Umbilical cord (tissue), 2 donors: ENCODE results near the gene TSFM. TPM values are rescaled to one million over a fixed set of nuclear protein-coding genes. Genes with fewer than 3 reads are reported as not detected.
"Not testable (repeated sequence)": the region's sequence is repeated elsewhere in the genome, so short reads cannot be mapped to it uniquely, and the experiment has no call there.

Experiments
- DNase-seq: peaks from one replicate; pipeline ENCODE4 v3.0.0-alpha.2; 2015; ENCODE audit warnings: low spot score
- total RNA-seq: library from RNA; depleted of rRNA; stranded (reverse); fragments of >200 nt; gene quantifications from one replicate; pipeline ENCODE4 v1.2.3, GENCODE V29; 2014; ENCODE audit warnings: low replicate concordance; ENCODE audit not compliant: insufficient read depth

The TSFM gene
- total RNA-seq, 1 donor from 2014 or later: 7.0 TPM

DNA sequence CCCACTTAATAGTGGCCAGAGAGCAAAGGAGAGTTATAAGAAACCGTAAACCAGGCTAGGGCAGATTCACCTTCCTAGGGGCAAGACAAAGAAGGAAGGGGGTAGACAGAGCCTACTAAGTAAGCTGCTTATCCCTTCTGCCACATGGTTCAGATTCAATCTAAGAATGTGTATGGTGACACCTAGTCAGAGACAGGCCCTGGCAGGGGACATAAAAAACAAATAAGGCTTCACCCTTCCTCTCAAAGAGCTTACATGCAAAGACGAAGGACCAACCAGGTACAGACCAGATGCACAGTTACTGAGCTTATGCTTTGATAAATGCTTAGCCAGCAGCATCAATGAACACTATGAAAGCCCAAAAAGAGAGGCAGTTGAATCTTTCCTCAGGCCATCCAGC is 20.1 kb upstream of the TSFM start:
- no peak for DNase-seq

DNA sequence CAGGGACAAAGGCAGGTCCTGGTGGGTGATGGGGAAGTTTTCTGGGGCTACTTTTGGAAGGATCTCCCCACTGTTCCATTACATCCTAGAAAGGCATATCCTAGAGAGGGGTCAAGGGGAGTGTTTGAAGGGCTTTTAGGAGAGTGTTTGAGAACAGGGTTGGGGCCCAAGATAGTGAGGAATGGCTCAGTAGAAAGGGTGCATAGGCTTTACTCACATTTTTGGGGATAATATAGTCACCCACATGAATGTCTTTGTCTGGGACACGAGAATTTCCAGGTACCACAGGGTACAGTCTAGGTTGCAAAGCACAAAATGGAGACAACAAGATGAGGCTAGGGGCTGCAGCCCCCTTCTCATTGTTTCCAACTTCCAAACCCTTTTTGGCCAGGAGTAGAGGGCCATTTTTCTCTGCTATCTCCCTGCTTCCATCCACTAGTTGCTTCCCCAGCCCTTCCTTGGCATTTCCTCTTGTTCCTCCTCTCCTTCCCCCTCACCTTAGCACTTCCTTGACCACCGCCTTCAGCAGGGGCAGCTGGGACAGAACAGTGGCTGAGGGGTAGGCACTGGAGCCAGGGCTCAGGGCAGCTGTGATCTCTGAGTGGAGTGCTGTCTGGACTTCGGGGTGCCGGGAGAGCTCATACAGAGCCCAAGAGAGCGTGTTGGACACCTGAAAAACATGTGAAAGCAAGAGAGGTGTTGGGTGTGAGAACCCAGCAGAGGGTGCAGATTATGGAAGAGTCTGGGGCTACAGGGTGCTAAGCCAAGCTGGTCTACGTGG is 18.5 kb upstream of the TSFM start:
- no peak for DNase-seq

DNA sequence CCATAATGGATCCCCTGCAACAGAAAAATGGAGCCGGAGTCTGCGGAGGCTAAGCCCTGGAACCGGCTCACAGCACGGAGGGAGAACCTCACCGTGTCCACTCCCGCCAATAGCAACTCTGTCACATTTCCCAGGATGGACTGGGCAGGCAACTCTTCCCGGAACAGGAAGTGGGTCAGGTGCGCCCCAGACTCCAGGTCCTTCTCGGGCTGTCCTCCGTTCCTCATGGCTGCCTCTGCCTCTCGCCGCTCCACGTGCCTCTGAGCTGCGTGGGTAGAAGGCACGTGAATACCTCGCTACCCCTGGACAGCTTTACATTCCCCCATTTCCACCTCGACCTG is 18.0 kb upstream of the TSFM start:
- no peak for DNase-seq

DNA sequence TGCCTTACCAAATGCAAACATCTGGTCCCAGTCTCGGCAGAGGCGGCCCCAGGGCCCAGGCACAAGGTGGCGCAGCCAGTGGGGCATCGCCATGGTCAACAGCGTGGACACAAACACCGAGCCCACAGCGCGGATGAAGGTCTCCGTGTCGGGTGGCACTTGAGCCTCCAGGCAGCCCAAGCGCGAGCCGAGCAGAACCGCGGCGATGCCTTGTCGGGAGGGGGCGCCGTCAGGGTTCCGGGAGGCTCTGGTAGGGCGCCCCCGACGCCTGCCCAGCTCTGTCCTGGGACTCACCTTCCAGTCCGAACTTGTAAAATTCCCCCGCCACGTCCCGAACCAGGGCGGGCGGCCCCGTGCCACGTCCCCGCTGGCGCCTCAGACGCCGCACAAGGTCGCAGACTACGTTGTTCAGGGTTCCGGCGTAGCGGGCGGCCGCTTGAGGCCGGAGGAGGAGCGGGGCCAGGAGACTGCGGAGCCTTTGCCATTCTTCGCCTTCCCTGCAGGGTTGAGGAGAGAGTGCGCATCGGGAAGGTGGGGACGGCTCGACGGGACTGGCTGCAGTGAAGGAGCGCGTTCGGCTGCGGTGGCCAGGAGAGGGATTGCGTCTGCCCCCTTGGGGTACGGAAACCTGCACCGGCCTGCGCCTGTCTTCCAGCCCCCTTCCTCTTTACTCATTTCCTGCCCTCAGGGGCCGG is 17.4 kb upstream of the TSFM start:
- peak; percentile 17 for DNase-seq

DNA sequence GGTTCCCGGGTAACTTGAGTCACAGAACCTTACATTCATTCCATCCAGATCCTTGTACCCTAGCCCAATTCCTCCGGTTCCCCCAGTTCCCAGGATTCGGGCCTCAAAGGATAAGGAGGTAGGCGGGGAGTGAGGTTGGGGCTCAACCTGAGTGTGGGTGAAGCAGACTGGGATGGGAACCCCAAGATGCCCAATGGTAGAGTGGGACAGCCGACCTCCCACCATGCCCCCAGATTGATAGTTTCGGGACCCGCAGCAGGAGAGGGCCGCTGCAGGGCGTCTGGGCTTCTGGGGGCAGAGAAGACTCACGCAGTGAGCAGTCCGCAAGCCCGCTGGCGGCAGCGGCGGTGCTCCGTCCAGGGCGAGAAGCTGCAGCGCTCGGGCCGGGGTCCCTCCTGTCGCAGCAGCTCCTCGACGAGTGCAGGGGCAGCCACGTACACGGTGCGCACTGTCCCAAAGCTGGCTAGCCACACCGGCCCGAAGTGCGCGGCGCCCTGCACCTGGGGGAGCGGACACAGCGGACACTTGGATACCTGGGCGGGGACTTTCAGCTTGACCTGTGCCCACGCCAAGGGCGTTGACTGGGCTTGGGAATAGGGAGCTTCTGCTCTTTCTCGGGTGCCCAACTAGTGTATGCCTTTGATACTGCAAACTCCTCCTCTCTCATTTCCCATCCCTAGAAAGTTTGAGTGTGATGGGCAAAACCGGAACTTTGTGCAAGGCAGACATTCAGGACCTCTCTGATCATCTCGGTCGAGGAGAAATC is 16.7 kb upstream of the TSFM start:
- peak; percentile 9 for DNase-seq

DNA sequence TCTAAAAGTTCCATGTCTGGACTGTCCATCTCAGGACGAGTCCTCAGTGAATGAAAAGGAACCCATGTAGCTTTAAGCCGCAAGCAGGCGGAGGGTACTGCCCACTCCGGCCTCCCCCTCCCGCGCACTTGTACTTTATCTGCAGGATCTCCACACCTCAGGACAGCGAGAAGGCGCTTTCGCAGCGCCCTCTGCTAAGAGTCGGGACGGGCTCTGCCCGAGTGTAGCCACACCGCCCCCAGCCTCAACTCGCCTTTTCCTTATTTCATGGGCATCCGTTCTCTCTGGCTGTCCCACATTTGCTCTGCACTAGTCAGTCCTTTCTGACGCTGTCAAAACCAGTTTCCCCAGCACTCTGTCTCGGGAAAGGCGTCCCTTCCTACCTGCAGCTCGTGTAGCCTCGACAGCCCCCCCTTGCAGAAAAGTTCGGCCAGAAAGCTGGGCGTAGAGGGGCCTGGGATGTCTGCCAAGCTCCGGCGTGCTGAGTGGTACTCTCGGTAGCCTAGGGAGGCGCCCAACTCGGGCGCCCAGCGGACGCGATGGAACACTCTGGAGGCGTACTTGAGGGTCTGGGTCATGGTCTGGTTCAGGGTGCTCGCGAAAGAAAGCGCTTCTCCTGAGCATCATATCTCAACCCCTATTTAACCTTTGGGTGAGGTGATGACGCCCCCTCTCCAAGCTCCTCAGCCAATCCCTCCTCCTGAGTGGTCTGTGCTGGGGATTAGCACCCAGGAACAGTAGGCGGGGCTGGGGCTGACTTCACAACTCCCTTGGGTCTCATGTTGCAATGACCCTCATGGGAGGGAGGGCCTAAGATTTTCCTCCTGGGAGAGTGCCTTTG is 15.9 kb upstream of the TSFM start, which contains the start of gene CYP27B1:
CYP27B1 (minus strand) TSS at position 615 of the 841 bp plus-strand sequence; CDS start at position 578, 37 bp downstream.
- DNase-seq: peak; percentile 9

DNA sequence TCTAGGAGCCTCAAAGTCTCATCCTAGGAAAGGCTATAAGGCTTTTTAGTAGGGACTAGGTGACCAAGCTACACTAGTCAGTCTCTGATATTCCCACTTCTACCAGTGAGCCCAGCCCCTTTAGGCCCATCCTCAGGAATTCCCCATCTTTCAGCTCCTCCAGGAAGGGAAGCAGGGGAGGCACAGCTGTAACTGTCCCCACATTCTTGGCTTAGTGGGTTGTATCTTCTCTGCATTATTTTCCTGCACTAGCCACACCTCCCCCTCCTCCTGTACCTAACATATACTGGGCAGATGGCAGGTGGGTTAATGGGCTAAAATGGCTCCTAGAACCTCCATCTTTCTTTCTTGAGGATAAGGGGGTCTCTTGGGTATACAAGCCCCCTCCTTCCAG is 15.3 kb upstream of the TSFM start:
- no peak for DNase-seq

DNA sequence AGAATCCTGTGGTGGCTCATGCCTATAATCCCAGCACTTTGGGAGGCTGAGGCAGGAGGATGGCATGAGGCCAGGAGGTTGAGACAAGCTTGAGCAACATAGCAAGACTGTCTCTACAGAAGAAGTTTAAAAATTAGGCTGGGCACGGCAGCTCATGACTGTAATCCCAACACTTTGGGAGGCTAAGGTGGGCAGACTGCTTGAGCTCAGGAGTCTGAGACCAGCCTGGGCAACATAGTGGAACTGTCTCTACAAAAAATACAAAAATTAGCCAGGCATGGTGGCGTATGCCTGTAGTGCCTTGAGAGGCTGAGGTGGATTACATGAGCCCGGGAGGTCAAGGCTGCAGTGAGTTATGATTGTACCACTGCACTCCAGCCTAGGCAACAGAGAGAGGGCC is 14.7 kb upstream of the TSFM start:
- no peak for DNase-seq

DNA sequence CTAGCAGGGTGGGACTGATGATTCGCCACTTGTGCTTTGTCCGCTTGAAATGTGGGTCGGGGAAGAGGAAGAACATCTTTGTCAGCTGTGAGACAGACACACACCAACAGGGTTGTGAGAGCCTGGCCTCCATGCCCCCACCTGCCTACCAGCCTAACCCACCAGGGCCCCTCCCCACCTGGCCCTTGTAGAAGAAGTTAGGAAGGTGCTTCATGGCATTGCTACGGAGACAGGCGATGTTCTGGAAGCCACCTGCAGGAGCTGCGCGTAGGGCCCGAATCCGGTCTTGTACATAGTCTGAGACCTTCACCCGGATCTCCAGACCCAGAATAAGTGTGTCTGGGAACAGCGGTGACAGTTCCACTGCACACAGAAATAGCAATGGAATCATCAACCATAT is 13.0 kb upstream of the TSFM start:
- DNase-seq: no peak

DNA sequence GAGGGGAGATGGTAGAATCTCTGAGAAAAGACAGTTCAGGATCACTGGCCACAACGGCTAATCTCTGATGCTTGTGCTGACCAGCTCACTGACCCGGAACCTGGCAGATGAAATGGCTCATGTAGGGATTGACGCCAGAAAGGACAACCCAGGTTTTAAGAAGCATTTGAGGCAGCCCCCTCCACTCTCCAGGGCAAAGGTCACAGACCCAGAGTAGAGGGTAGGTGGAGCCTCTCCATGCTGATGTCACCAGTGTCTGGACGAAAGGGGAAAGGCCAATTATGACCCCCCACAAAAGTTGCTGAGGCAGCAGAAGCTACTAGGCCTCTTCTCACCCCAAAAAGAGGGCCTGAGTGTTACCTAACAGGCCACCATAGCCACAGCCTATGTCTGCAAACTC is 11.9 kb upstream of the TSFM start:
- no peak for DNase-seq

DNA sequence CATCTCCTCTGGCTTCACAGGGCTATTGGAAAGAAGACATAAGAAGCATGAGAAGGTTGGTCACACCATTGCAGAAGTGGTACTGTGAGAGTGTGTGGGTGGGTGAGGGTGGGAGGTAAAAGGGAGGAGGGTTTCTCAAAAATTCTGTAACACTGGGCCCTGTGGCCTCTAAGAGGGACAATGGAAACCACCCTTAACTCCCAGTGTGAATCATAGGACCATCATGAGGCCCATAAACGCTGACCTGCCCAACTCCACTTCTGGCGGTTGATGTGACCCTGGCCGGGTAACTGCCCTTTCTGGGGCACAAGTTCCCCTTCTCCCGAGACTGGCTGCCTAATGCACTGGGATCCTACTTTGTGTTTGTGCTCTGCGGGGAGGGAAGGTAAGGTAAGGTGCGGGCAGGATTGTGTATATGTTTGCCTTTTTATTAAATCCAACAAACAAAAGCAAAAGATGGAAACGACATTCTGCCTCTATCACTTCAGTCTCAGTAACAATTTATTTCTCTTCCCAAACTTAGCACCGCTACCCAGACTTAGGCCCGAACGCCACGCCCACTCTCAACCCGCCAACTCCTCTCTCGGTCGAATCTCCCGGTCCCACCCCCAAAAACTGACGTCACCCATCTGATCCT is 11.2 kb upstream of the TSFM start:
- peak; percentile 96 for DNase-seq

DNA sequence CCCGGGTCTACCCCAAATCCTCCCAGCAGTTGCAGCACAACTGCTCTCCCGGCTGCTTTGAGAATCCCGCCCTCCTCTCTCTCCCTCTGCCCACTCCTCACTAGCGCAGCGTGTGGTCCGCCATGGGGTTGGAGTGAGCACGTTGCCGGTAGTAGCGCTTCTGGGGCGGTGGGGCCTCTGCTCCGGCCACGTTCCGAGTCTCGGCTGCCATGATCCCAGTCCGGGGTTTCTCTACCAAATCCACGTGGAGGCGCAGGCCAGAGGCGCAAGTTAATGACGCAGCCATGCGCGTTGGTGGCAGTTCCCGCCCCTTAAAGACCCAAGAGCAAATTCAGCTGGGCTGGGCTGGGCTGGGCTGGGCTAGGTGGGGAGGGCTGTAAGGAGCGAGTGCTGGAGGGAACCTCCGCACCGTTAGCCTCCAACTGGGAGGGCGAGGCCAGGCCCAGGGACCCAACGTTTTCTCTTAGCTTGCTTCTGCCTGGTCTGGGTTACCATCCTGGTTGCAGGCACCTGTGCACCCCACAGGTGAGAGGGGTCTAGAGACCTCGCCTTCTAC is 10.6 kb upstream of the TSFM start, which contains the start of gene METTL1:
METTL1 (minus strand) TSS at position 233 of the 556 bp plus-strand sequence; CDS start at position 211, 22 bp downstream.
- peak; percentile 99 for DNase-seq

DNA sequence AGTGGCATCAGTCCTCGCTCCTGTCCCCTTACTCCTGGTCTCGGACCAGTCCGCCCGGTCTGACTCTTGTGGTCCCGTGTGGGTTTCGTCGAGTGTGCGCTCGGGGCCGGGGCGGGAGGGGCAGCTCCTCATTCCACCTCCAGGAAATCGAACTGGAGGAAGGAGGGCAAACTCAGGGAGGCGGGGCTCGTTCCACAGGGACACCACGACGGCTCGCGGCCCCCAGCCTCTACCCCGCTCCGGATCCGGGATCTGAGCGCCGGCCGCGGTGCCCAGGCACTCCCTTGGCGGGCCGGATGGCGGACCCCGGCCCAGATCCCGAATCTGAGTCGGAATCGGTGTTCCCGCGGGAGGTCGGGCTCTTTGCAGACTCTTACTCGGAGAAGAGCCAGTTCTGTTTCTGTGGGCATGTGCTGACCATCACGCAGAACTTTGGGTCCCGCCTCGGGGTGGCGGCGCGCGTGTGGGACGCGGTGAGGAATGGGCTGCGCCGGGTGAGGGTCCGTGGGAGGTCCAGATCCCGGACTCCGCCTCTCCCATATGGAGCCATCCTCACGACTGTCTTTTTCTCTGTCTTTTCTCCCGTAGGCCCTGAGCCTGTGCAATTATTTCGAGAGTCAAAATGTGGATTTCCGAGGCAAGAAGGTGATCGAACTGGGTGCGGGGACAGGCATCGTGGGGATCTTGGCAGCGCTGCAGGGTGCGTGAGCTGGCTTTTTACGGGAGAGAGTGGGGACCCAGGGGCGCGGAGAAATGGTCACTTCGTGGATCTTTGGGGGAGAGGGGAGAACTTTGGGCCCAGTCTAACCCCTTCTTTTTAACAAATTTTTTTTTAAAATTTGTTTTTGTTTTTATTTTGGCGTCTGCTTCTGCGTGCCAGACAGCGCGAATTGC is 9.9 kb upstream of the TSFM start, which contains the start of gene EEF1AKMT3:
EEF1AKMT3 (plus strand) TSS at position 186 of the 894 bp plus-strand sequence; CDS start at position 297, 111 bp downstream.
- peak; percentile 80 for DNase-seq

DNA sequence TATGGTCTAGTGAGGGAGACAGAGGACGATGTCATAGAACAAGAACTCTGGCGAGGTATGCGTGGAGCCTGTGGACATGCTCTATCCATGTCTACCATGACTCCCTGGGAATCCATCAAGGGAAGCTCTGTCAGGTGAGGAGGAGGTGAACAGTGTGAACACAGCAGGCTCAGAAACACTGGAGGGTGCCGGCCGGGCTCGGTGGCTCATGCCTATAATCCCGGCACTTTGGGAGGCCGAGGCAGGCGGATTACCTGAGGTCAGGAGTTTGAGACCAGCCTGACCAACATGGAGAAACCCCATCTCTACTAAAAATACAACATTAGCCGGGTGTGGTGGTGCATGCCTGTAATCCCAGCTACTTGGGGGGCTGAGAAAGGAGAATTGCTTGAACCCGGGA is 8.0 kb upstream of the TSFM start:
- not testable (repeated sequence) for DNase-seq

DNA sequence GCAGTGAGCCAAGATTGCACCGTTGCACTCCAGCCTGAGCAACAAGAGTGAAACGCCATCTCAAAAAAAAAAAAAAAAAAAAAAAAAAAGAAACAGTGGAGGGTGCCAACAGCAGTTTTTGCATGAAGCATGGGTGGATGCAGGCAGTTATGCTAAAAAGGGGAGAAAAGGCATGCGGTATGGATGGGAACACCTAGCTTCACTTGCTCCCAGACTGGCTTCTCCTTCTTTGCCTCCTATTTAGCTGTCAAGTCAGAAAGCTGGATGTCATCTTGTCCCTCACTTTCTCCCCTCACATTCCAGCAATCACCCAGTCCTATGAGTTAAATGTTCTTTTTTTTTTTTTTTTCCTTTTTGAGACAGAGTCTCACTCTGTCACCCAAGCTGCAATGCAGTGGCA is 7.5 kb upstream of the TSFM start:
- DNase-seq: no peak

DNA sequence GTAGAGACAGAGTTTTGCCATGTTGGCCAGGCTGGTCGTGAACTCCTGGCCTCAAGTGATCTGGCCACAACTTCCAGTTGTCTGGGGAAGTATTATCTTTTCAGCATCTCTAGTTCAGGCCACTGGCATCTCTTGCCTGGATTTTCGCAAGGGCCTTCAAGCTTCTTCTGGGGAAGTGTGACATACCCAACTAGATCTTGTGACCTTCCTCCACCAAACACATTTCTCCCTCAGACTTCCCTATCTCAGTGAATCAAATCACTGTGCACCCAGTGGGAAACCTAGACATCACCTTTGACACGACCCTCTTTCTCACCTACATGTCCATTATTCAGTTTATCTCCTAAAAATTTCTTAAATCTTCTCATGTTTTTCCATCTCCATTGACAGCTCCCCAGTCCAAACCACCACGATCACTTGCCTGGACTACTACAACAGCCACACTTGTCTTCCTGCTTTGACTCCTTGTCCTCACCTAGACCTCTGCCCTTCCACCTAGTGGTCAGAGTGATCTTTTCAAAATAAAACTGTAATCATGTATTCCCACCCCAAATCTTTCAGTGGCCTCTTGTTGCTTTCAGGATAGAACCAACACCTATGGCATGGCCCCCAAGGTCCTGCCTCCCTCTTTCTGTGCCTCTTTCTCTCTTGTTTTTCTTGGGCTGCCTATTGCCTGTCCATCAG is 6.9 kb upstream of the TSFM start:
- DNase-seq: no peak

DNA sequence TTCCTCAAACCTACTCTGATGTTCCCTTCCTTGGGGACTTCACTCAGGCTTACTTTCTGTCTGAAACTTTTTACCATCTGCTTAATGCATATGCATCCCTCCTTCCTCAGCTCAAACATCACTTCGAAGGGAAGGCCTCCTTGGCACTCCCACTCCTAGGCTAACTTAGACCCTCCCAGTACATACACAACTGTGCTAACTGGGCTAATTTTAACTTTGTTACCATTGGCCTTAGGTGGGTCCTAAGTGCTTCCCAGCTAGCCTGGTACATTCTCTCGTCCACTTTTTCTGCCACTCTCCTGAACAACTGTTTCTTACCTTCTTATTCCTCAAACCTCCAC is 6.4 kb upstream of the TSFM start:
- no peak for DNase-seq

DNA sequence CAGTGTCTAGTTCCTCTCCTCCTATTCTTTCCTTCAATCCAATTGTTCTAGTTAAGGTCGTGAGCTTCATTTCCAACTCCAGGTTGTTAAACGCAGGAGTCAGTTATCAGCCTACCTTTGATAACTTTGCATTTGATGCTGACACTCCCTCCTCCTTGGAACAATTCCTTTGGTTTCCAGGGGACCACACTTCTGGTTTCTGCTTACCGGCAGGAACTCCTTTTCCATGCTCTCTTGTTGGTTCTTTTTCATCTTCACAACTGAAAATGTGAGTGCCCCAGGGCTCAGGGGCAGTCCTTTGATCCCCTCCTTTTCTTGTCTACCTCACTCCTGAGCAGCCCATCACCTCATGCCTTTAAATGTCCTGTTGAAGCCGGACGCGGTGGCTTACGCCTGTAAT is 5.2 kb upstream of the TSFM start:
- DNase-seq: no peak

DNA sequence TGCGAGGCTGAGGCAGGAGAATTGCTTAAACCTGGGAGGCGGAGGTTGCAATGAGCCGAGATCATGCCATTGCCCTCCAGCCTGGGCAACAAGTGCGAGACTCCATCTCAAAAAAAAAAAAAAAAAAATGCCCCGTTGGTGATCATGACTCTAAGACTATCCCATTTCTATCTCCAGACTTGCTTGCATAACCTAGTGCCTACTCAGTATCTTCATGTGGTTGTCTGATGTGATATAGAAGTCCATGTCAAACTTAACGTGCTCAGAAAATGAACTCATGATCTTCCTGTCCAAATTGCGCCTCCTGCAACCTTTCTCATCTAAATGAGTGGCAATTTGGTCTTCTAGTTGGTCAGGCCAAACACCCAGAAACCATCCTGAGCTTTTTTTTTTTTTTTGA is 4.7 kb upstream of the TSFM start:
- DNase-seq: no peak
